Activated CD8-positive, alpha-beta memory T cell treated with anti-CD3 and anti-CD28 coated beads for 36 hours (primary cell): ENCODE results near the gene NCF4. TPM values are rescaled to one million over a fixed set of nuclear protein-coding genes. Genes with fewer than 3 reads are reported as not detected.

Experiments
- CTCF ChIA-PET: fragments of 350-600 bp; sonication (Branson Sonifier 250); formaldehyde crosslinking; loops from one replicate; lab custom pipeline; 2021; ENCODE audit warnings: antibody characterized with exemption; lab: Charles Lee
- POLR2A ChIA-PET: fragments of 350-600 bp; sonication (Branson Sonifier 250); formaldehyde crosslinking; loops from one replicate; lab custom pipeline; 2021; ENCODE audit warnings: antibody characterized with exemption; lab: Charles Lee
- total RNA-seq, 2 experiments: library from RNA; stranded (reverse); gene quantifications; one replicate each; pipeline ENCODE4 v1.2.3, GENCODE V29; 2021

NCF4 gene
- total RNA-seq, 2 experiments from 2014 or later: 6.3 to 7.3 TPM

DNA sequence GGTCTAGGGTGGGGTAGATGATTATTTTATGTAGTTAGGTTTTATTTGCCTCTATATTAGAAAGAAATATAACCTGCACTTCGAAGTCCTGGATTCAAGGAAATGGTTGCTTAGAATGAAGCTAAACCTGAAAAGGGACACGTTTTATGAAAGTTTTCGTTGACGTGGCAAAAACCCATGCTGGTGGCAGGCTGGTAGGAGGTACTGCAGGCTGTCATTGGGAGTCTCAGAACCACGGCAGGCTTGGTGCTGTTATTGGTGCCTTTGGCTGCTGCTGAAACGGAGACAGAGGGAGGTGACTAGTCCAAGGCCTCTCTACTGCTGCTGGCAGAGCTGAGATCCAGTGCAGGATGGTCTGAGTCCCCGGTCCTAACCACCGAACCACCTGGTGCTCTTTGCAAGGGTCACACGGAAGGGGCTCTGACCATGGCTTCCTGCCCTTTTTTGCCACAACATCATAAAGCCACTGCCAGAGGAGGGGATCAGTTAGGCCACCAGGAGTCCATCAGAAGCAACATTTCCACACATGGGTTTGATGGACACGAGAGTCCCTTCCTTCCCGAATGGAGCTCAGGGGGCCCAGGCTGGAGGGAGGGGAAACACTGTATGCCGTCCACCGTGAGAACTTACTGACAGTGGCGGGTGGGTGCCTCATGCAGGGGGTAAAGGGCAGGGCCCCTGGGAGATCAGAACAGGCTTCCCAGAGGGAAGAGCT is 66.1 kb downstream of the NCF4 start:
- ChIA-PET POLR2A (no interaction called here), CTCF (no interaction called here)

Other genes with a start within 250 kb of the NCF4 start
- not detected for gene CACNG2, start 157.3 kb upstream of the NCF4 start, total RNA-seq
- 10 to 100 TPM; 26.1 to 28.7 TPM for gene IFT27, start 84.9 kb upstream of the NCF4 start, total RNA-seq
- not detected for gene PVALB, start 44.0 kb upstream of the NCF4 start, total RNA-seq
- under 1 TPM; 0.04 TPM for gene CSF2RB, start 52.6 kb downstream of the NCF4 start, total RNA-seq
- gene TST, start 158.4 kb downstream of the NCF4 start, total RNA-seq: 1 to 10 TPM; 5.0 to 6.0 TPM
- 10 to 100 TPM; 20.6 to 20.9 TPM for gene MPST, start 158.7 kb downstream of the NCF4 start, total RNA-seq
- gene KCTD17, start 190.7 kb downstream of the NCF4 start, total RNA-seq: 10 to 100 TPM; 32.2 to 40.3 TPM
- gene TMPRSS6, start 248.7 kb downstream of the NCF4 start, total RNA-seq: 1 to 10 TPM in 1 of 2 experiments, under 1 TPM in 1; 0.88 to 1.1 TPM